HepG2 (cell line): ENCODE measurements around the gene PPIL6. TPM values are rescaled to one million over a fixed set of nuclear protein-coding genes. Genes with fewer than 3 reads are reported as not detected.

Experiments
- FOSL2 ChIP-seq: sonication (generic); formaldehyde crosslinking; IDR thresholded peaks from 2 replicates; pipeline ENCODE4 v1.4.0; 2020; ENCODE audit warnings: missing genetic modification reagents
- HOXA5 ChIP-seq: sonication (generic); formaldehyde crosslinking; IDR thresholded peaks from 2 replicates; pipeline ENCODE4 v1.4.0; 2020; ENCODE audit warnings: missing genetic modification reagents
- KLF13 ChIP-seq: sonication (generic); formaldehyde crosslinking; IDR thresholded peaks from 2 replicates; pipeline ENCODE4 v1.4.0; 2020; ENCODE audit warnings: mild to moderate bottlenecking, missing genetic modification reagents
- MED1 ChIP-seq: sonication (generic); formaldehyde crosslinking; IDR thresholded peaks from 2 replicates; pipeline ENCODE4 v1.4.0; 2020; ENCODE audit warnings: missing genetic modification reagents
- MTF1 ChIP-seq: sonication (generic); formaldehyde crosslinking; IDR thresholded peaks from 2 replicates; pipeline ENCODE4 v1.5.0; 2020; ENCODE audit warnings: missing genetic modification reagents
- NONO ChIP-seq, 2 experiments: fragments of 450-650 bp in 1 of 2; sonication (generic) in 1 of 2; formaldehyde crosslinking in 1 of 2; IDR thresholded peaks in 1 of 2; conservative IDR thresholded peaks in 1 of 2; 2 replicates each; pipeline versions ENCODE4 v1.6.1 to v1.8.0; 2017 to 2022; ENCODE audit warnings: mild to moderate bottlenecking in 1 of 2, missing genetic modification reagents in 1 of 2, moderate library complexity in 1 of 2
- NR2F2 ChIP-seq: IDR thresholded peaks from 2 replicates; pipeline ENCODE4 v1.6.1; 2012; ENCODE audit warnings: low read depth, inconsistent platforms, borderline replicate concordance
- SAP130 ChIP-seq: IDR thresholded peaks from 2 replicates; pipeline ENCODE4 v1.6.1; 2016; ENCODE audit warnings: low read depth
- TAF1 ChIP-seq: sonication (generic); formaldehyde crosslinking; IDR thresholded peaks from 2 replicates; pipeline ENCODE4 v1.4.0; 2020; ENCODE audit warnings: missing genetic modification reagents
- TOPORS ChIP-seq: sonication (generic); formaldehyde crosslinking; IDR thresholded peaks from 2 replicates; pipeline ENCODE4 v1.8.0; 2023; ENCODE audit warnings: mild to moderate bottlenecking, missing genetic modification reagents
- WIZ ChIP-seq: sonication (generic); formaldehyde crosslinking; IDR thresholded peaks from 2 replicates; pipeline ENCODE4 v1.5.1; 2020; ENCODE audit warnings: mild to moderate bottlenecking, missing genetic modification reagents
- ZNF431 ChIP-seq: sonication (generic); formaldehyde crosslinking; IDR thresholded peaks from 2 replicates; pipeline ENCODE4 v1.9.0; 2022; ENCODE audit warnings: missing genetic modification reagents, low read depth, mild to moderate bottlenecking, borderline replicate concordance
- ZNF543 ChIP-seq: sonication (generic); formaldehyde crosslinking; IDR thresholded peaks from 2 replicates; pipeline ENCODE4 v1.4.0; 2020; ENCODE audit warnings: mild to moderate bottlenecking, missing genetic modification reagents
- ZNF547 ChIP-seq: sonication (generic); formaldehyde crosslinking; IDR thresholded peaks from 2 replicates; pipeline ENCODE4 v1.5.1; 2020; ENCODE audit warnings: mild to moderate bottlenecking, missing genetic modification reagents
- ZNF598 ChIP-seq: sonication (generic); formaldehyde crosslinking; IDR thresholded peaks from 2 replicates; pipeline ENCODE4 v1.5.1; 2020; ENCODE audit warnings: mild to moderate bottlenecking, missing genetic modification reagents, borderline replicate concordance
- ZNF614 ChIP-seq: IDR thresholded peaks from 2 replicates; pipeline ENCODE4 v1.6.1; 2018; ENCODE audit warnings: missing biosample characterization, missing genetic modification reagents, inconsistent platforms, borderline replicate concordance
- ZNF768 ChIP-seq: sonication (generic); formaldehyde crosslinking; IDR thresholded peaks from 2 replicates; pipeline ENCODE4 v1.4.0; 2020; ENCODE audit warnings: missing genetic modification reagents
- polyA plus RNA-seq, 8 experiments: library from polyadenylated mRNA; depleted of rRNA in 3 of 8; stranded (reverse) in 7 of 8; unstranded in 1 of 8; fragments of >200 nt; fragmentation: Illumina TruSeq in 4 of 8; extraction: Trizol in 4 of 8; gene quantifications; 2 replicates each; pipeline versions ENCODE4 v1.2.1 to v1.2.3, GENCODE V29; 2011 to 2016; ENCODE audit warnings: low read depth in 4 of 8, missing spikeins in 1 of 8, mixed read lengths in 1 of 8; ENCODE audit not compliant: insufficient read depth in 1 of 8
- total RNA-seq, 5 experiments: library from RNA; depleted of rRNA; stranded (reverse); fragments of >200 nt; fragmentation: Illumina TruSeq; extraction: Trizol; gene quantifications; 2 replicates each; pipeline ENCODE4 v1.2.3, GENCODE V29; 2016; ENCODE audit warnings: low read depth in 1 of 5
- TF ChIP-seq, protein P1 (sequence below), 2 experiments: fragments of 450-650 bp in 1 of 2; sonication (generic) in 1 of 2; formaldehyde crosslinking; IDR thresholded peaks; 2 replicates each; pipeline versions ENCODE4 v1.5.0 to v1.8.0; 2020 to 2022; ENCODE audit warnings: mild to moderate bottlenecking in 1 of 2, missing genetic modification reagents in 1 of 2
- TF ChIP-seq, protein P2 (sequence below): sonication (generic); formaldehyde crosslinking; IDR thresholded peaks from 2 replicates; pipeline ENCODE4 v1.4.0; 2020; ENCODE audit warnings: missing genetic modification reagents
- TF ChIP-seq, protein P3 (sequence below): sonication (generic); formaldehyde crosslinking; IDR thresholded peaks from 2 replicates; pipeline ENCODE4 v1.8.1; 2023; ENCODE audit warnings: missing genetic modification reagents, mild to moderate bottlenecking, borderline replicate concordance
- TF ChIP-seq, protein P4 (sequence below): sonication (generic); formaldehyde crosslinking; IDR thresholded peaks from 2 replicates; pipeline ENCODE4 v1.5.1; 2020; ENCODE audit warnings: mild to moderate bottlenecking, missing genetic modification reagents, moderate library complexity

The PPIL6 gene
- total and polyA plus RNA-seq, 2 of the 13 experiments (the other 11 are each of a cell fraction or from before 2014, with no cell fraction given): 0.22 to 0.46 TPM

DNA sequence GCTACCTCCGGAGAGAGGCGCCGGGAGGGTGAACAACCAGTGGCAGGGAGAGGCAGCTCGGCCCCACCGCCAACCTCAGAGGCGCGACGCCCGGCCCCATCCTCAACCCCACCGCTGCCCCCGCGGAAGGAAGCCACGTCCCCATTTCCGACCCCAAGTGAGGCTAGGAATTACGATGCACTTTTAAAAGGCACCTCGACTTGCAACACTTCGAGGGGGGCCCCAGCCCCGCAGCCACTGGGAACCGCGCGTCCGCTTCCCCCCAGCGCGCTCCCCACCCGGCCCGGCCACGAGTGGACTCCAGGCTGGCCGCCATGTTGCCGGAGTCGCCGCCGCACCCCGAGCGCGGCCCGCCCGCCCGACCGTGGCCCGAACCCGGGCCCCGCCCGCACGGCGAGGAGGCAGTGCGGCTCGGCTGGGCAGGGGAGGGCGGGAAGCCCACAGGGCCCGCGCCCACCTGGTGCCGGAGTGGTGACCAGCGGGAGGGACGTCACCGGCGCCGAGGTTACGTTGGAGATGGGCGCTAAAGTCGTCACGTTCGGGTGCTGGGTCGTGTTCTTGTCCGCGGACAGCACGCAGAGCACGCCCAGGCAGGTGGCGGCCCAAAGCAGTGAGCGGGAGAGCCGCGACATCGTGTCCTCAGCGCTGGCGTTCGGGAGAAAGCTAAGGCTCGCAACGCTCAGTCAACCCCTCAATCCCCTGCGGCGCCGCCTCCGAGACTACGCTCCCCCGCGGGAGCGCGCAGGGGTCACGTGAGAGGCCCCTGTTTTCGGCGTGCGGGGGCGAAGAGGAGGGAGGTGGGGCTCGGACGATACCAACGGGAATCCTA lies 58.5 kb downstream of the PPIL6 start, which contains the start of gene CD164 (continued):
- TF ChIP-seq, protein P1, sequence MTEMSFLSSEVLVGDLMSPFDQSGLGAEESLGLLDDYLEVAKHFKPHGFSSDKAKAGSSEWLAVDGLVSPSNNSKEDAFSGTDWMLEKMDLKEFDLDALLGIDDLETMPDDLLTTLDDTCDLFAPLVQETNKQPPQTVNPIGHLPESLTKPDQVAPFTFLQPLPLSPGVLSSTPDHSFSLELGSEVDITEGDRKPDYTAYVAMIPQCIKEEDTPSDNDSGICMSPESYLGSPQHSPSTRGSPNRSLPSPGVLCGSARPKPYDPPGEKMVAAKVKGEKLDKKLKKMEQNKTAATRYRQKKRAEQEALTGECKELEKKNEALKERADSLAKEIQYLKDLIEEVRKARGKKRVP (CRISPR knock-in tag; IDR thresholded peaks at IDR 0.05): no peak
- TF ChIP-seq, protein P2, sequence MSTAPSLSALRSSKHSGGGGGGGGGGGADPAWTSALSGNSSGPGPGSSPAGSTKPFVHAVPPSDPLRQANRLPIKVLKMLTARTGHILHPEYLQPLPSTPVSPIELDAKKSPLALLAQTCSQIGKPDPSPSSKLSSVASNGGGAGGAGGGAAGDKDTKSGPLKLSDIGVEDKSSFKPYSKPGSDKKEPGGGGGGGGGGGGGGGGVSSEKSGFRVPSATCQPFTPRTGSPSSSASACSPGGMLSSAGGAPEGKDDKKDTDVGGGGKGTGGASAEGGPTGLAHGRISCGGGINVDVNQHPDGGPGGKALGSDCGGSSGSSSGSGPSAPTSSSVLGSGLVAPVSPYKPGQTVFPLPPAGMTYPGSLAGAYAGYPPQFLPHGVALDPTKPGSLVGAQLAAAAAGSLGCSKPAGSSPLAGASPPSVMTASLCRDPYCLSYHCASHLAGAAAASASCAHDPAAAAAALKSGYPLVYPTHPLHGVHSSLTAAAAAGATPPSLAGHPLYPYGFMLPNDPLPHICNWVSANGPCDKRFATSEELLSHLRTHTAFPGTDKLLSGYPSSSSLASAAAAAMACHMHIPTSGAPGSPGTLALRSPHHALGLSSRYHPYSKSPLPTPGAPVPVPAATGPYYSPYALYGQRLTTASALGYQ: no peak
- no peak; the same call in 1 of the 2 replicates for TF ChIP-seq MED1 (CRISPR knock-in tag)
- TF ChIP-seq WIZ (CRISPR knock-in tag): peak; percentile 74; the same call in 1 of the 2 replicates
- no peak for TF ChIP-seq ZNF543 (CRISPR knock-in tag)
- TF ChIP-seq NONO (IDR thresholded peaks at IDR 0.05): no peak
- peak; percentile 88 for TF ChIP-seq NONO (CRISPR knock-in tag; conservative IDR thresholded peaks at IDR 0.05)
- no peak; the same call in 1 of the 2 replicates for TF ChIP-seq TOPORS (CRISPR knock-in tag)
- TF ChIP-seq, protein P3, sequence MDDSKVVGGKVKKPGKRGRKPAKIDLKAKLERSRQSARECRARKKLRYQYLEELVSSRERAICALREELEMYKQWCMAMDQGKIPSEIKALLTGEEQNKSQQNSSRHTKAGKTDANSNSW: 0 out of 2 replicates have a peak, but pooled peaks have one; percentile 19
- TF ChIP-seq, protein P4, sequence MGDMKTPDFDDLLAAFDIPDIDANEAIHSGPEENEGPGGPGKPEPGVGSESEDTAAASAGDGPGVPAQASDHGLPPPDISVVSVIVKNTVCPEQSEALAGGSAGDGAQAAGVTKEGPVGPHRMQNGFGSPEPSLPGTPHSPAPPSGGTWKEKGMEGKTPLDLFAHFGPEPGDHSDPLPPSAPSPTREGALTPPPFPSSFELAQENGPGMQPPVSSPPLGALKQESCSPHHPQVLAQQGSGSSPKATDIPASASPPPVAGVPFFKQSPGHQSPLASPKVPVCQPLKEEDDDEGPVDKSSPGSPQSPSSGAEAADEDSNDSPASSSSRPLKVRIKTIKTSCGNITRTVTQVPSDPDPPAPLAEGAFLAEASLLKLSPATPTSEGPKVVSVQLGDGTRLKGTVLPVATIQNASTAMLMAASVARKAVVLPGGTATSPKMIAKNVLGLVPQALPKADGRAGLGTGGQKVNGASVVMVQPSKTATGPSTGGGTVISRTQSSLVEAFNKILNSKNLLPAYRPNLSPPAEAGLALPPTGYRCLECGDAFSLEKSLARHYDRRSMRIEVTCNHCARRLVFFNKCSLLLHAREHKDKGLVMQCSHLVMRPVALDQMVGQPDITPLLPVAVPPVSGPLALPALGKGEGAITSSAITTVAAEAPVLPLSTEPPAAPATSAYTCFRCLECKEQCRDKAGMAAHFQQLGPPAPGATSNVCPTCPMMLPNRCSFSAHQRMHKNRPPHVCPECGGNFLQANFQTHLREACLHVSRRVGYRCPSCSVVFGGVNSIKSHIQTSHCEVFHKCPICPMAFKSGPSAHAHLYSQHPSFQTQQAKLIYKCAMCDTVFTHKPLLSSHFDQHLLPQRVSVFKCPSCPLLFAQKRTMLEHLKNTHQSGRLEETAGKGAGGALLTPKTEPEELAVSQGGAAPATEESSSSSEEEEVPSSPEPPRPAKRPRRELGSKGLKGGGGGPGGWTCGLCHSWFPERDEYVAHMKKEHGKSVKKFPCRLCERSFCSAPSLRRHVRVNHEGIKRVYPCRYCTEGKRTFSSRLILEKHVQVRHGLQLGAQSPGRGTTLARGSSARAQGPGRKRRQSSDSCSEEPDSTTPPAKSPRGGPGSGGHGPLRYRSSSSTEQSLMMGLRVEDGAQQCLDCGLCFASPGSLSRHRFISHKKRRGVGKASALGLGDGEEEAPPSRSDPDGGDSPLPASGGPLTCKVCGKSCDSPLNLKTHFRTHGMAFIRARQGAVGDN (CRISPR knock-in tag): peak; percentile 84
- TF ChIP-seq HOXA5 (CRISPR knock-in tag): peak; percentile 74; the same call in 1 of the 2 replicates
- TF ChIP-seq NR2F2: 0 out of 2 replicates have a peak, but pooled peaks have one; percentile 14
- TF ChIP-seq ZNF614: no peak
- peak; percentile 98 for TF ChIP-seq TAF1 (CRISPR knock-in tag)
- TF ChIP-seq ZNF547 (CRISPR knock-in tag): no peak
- no peak for TF ChIP-seq MTF1 (CRISPR knock-in tag)
- peak; percentile 40; the same call in 1 of the 2 replicates for TF ChIP-seq FOSL2 (CRISPR knock-in tag)
- no peak for TF ChIP-seq KLF13 (CRISPR knock-in tag)
- TF ChIP-seq SAP130: peak; percentile 78; the same call in 1 of the 2 replicates
- TF ChIP-seq ZNF598: no peak
- peak; percentile 30; the same call in 1 of the 2 replicates for TF ChIP-seq ZNF431 (CRISPR knock-in tag)
- TF ChIP-seq ZNF768 (CRISPR knock-in tag): no peak
